Vagina (tissue), 2 donors: Measurements from ENCODE around the gene TBC1D22A. TPM values are rescaled to one million over a fixed set of nuclear protein-coding genes. Genes with fewer than 3 reads are reported as not detected.
A peak's percentile ranks its signal among the peaks of the same experiment; 100 is the strongest.

Source experiments
- DNase-seq, 2 donors: peaks; one replicate each; pipeline ENCODE4 v3.0.0-alpha.2; 2017; ENCODE audit errors: extremely low spot score in 2 of 2
- H3K27ac ChIP-seq: fragments of 200-600 bp; sonication (generic); one replicate; pipeline ENCODE4 v1.5.1; 2019
- H3K27me3 ChIP-seq: fragments of 200-600 bp; sonication (generic); one replicate; pipeline ENCODE4 v1.5.1; 2019
- H3K36me3 ChIP-seq, 2 donors: fragments of 200-600 bp; sonication (generic); one replicate each; pipeline ENCODE4 v1.5.1; 2017 to 2019
- H3K4me1 ChIP-seq: fragments of 200-600 bp; sonication (generic); one replicate; pipeline ENCODE4 v1.5.1; 2019
- H3K4me3 ChIP-seq, 2 donors: fragments of 200-600 bp; sonication (generic); 1 replicate in 1 of 2; 2 replicates in 1 of 2; pipeline ENCODE4 v1.5.1; 2016 to 2019
- H3K9me3 ChIP-seq: fragments of 200-600 bp; sonication (generic); one replicate; pipeline ENCODE4 v1.5.1; 2019
- CTCF ChIP-seq, 3 experiments: fragments of 450-650 bp in 2 of 3; fragments of 200-600 bp in 1 of 3; sonication (generic) in 1 of 3; IDR thresholded peaks; one replicate each; pipeline ENCODE4 v1.5.1; 2017 to 2019; ENCODE audit warnings: antibody characterized with exemption in 3 of 3, mild to moderate bottlenecking in 2 of 3, moderate library complexity in 2 of 3
- POLR2A ChIP-seq, 2 donors: fragments of 450-650 bp; IDR thresholded peaks; one replicate each; pipeline ENCODE4 v1.6.1; 2017; ENCODE audit warnings: antibody characterized with exemption in 2 of 2, mild to moderate bottlenecking in 2 of 2, moderate library complexity in 2 of 2
- POLR2AphosphoS5 ChIP-seq, 2 donors: sonication (generic); formaldehyde crosslinking; IDR thresholded peaks; one replicate each; pipeline ENCODE4 v1.9.0; 2017; ENCODE audit warnings: antibody characterized with exemption in 2 of 2, mild to moderate bottlenecking in 2 of 2, low read depth in 1 of 2; ENCODE audit not compliant: insufficient read depth in 1 of 2
- intact Hi-C: fragments of 100-400 bp; cut with DNase I; formaldehyde crosslinking; loops from one replicate; pipeline ENCODE4 v1.15.1; 2023
- total RNA-seq: library from RNA; depleted of rRNA; stranded (reverse); fragments of >200 nt; gene quantifications from one replicate; pipeline ENCODE4 v1.2.3, GENCODE V29; 2016

Gene TBC1D22A
- total RNA-seq, 1 donor from 2014 or later = 38.3 TPM

GRCh38 chr22:46750863-46751443 is 11.5 kb upstream of the TBC1D22A start:
- TF ChIP-seq CTCF (IDR thresholded peaks at IDR 0.05) (no peak), POLR2AphosphoS5 (IDR thresholded peaks at IDR 0.05; ENCODE audit: insufficient read depth in 1 of 2, low read depth in 1 of 2) (no peak), POLR2A (IDR thresholded peaks at IDR 0.05) (no peak)
- no peaks in the 10 kb centered on the region for H3K27me3 ChIP-seq
- H3K4me3 ChIP-seq = no peak overlapping the region
- peaks cover 48% of the 10 kb centered on the region for H3K4me1 ChIP-seq
- no peaks in the 10 kb centered on the region for H3K9me3 ChIP-seq
- no peaks in the 10 kb centered on the region for H3K36me3 ChIP-seq
- no peak overlapping the region for H3K27ac ChIP-seq
- DNase-seq = no peak
- intact Hi-C loops = no loop called here

GRCh38 chr22:46752286-46752987 is 10.0 kb upstream of the TBC1D22A start:
- Histone ChIP-seq H3K27me3 (no peaks in the 10 kb centered on the region), H3K4me3 (no peak overlapping the region), H3K9me3 (no peaks in the 10 kb centered on the region), H3K4me1 (peaks cover 48% of the 10 kb centered on the region), H3K27ac (no peak overlapping the region), H3K36me3 (no peaks in the 10 kb centered on the region)
- no peak for TF ChIP-seq POLR2AphosphoS5 (IDR thresholded peaks at IDR 0.05; ENCODE audit: insufficient read depth in 1 of 2, low read depth in 1 of 2)
- no peak for TF ChIP-seq CTCF (IDR thresholded peaks at IDR 0.05)
- no peak for TF ChIP-seq POLR2A (IDR thresholded peaks at IDR 0.05)
- no peak for DNase-seq
- intact Hi-C loops = no loop called here

GRCh38 chr22:46752988-46753310 is 9.5 kb upstream of the TBC1D22A start:
- Histone ChIP-seq H3K9me3 (no peaks in the 10 kb centered on the region), H3K4me1 (peaks cover 48% of the 10 kb centered on the region), H3K27ac (no peak overlapping the region), H3K36me3 (no peaks in the 10 kb centered on the region), H3K4me3 (no peak overlapping the region), H3K27me3 (no peaks in the 10 kb centered on the region)
- TF ChIP-seq CTCF (IDR thresholded peaks at IDR 0.05) = no peak
- TF ChIP-seq POLR2AphosphoS5 (IDR thresholded peaks at IDR 0.05; ENCODE audit: insufficient read depth in 1 of 2, low read depth in 1 of 2) = no peak
- no peak for TF ChIP-seq POLR2A (IDR thresholded peaks at IDR 0.05)
- intact Hi-C loops = no loop called here
- DNase-seq = no peak

GRCh38 chr22:46753360-46753759 is 9.1 kb upstream of the TBC1D22A start:
- H3K4me1 ChIP-seq = peaks cover 48% of the 10 kb centered on the region
- no peaks in the 10 kb centered on the region for H3K27me3 ChIP-seq
- no peaks in the 10 kb centered on the region for H3K36me3 ChIP-seq
- no peaks in the 10 kb centered on the region for H3K9me3 ChIP-seq
- peak overlapping the region; percentile 81 for H3K27ac ChIP-seq
- intact Hi-C loops = no loop called here
- DNase-seq = no peak
- TF ChIP-seq CTCF (IDR thresholded peaks at IDR 0.05) (no peak), POLR2A (IDR thresholded peaks at IDR 0.05) (no peak), POLR2AphosphoS5 (IDR thresholded peaks at IDR 0.05; ENCODE audit: insufficient read depth in 1 of 2, low read depth in 1 of 2) (no peak)
- H3K4me3 ChIP-seq = no peak overlapping the region

- H3K4me1 ChIP-seq = peaks cover 48% of the 10 kb centered on the region
- H3K27me3 ChIP-seq = no peaks in the 10 kb centered on the region
- peak overlapping the region in 1 of 2 donors; percentile 3 for H3K4me3 ChIP-seq
- no peaks in the 10 kb centered on the region for H3K9me3 ChIP-seq
- peak overlapping the region; percentile 81 for H3K27ac ChIP-seq
- intact Hi-C loops = no loop called here
- DNase-seq = no peak
- no peaks in the 10 kb centered on the region for H3K36me3 ChIP-seq
- TF ChIP-seq CTCF (IDR thresholded peaks at IDR 0.05) (no peak), POLR2AphosphoS5 (IDR thresholded peaks at IDR 0.05; ENCODE audit: insufficient read depth in 1 of 2, low read depth in 1 of 2) (no peak), POLR2A (IDR thresholded peaks at IDR 0.05) (no peak)
These were observed 8.7 kb upstream of the TBC1D22A start for GRCh38 chr22:46753761-46754109.
